ENCODE data around the gene LRRC18.

The LRRC18 gene

DNA sequence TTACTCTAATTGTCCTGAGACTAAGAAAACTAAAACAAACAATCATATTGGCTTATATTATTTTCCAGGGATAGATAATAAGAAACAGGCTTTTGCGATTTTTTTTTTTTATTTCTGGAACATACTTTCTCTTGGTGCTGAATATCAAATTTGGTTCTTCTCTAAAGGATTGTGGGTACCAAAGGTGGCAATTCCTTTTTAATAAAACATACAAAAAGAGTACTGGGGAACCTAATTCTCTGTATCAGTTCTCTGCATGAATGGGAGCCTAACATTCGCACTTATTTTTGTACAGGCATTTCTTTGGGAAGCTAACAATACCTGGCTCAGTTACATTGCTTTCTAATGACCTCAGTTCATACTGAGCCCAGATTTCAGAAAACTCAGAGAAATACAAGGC is 32.8 kb downstream of the LRRC18 start:
- no peaks in the 10 kb centered on the region for H3K9me3 ChIP-seq (ENCODE audit: low read length)
- H3K79me2 ChIP-seq (ENCODE audit: insufficient read depth, low read length), result no peaks in the 10 kb centered on the region
- H2AFZ ChIP-seq (ENCODE audit: low read length), result no peak overlapping the region
- no peak overlapping the region for H3K27ac ChIP-seq (ENCODE audit: low read depth, low read length, poor library complexity, severe bottlenecking)
- no peaks in the 10 kb centered on the region for H3F3A ChIP-seq (ENCODE audit: insufficient read depth, low read length)
- H3K9ac ChIP-seq (ENCODE audit: low read length), result no peak overlapping the region
- no peak for TF ChIP-seq EZH2 (IDR thresholded peaks at IDR 0.05; ENCODE audit: borderline replicate concordance, low read length)
- TF ChIP-seq, protein P1, sequence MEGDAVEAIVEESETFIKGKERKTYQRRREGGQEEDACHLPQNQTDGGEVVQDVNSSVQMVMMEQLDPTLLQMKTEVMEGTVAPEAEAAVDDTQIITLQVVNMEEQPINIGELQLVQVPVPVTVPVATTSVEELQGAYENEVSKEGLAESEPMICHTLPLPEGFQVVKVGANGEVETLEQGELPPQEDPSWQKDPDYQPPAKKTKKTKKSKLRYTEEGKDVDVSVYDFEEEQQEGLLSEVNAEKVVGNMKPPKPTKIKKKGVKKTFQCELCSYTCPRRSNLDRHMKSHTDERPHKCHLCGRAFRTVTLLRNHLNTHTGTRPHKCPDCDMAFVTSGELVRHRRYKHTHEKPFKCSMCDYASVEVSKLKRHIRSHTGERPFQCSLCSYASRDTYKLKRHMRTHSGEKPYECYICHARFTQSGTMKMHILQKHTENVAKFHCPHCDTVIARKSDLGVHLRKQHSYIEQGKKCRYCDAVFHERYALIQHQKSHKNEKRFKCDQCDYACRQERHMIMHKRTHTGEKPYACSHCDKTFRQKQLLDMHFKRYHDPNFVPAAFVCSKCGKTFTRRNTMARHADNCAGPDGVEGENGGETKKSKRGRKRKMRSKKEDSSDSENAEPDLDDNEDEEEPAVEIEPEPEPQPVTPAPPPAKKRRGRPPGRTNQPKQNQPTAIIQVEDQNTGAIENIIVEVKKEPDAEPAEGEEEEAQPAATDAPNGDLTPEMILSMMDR (IDR thresholded peaks at IDR 0.05; ENCODE audit: low read length), result no peak
- H4K20me1 ChIP-seq (ENCODE audit: insufficient read depth, low read length), result no peaks in the 10 kb centered on the region
- no peaks in the 10 kb centered on the region for H3K27me3 ChIP-seq (ENCODE audit: insufficient read depth, low read length)
- no peaks in the 10 kb centered on the region for H3K4me1 ChIP-seq (ENCODE audit: insufficient read depth, low read length, severe bottlenecking)
- H3K36me3 ChIP-seq (ENCODE audit: insufficient read depth, low read length), result peaks cover 51% of the 10 kb centered on the region; the same call in 1 of the 2 replicates
- H3K9me2 ChIP-seq (ENCODE audit: low read depth, low read length), result no peaks in the 10 kb centered on the region
- no peak overlapping the region for H3K4me2 ChIP-seq (ENCODE audit: low read length)
- no peak overlapping the region for H3K4me3 ChIP-seq (ENCODE audit: low read depth, low read length, poor library complexity, severe bottlenecking)

DNA sequence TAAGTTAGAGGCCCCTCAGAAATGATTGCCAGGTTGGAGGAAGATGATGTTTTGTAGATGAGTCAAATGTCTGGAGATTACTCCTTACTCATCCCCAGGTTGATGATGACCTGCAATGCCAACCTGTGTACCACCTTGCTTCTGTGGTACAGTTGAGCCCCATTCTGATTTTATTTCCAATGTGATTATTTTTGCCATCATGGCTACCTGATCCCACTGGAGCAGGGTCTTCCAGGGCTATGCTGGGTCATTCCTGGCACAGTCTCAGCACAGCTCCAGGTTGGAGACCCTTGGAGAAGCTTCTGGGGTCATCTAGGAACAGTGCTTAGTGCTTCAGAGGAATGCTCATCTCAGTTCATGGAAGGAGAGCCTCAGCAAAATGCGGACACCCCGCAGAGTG is 34.3 kb downstream of the LRRC18 start:
- no peak for TF ChIP-seq EZH2 (IDR thresholded peaks at IDR 0.05; ENCODE audit: borderline replicate concordance, low read length)
- TF ChIP-seq, protein P1 (IDR thresholded peaks at IDR 0.05; ENCODE audit: low read length), result no peak

DNA sequence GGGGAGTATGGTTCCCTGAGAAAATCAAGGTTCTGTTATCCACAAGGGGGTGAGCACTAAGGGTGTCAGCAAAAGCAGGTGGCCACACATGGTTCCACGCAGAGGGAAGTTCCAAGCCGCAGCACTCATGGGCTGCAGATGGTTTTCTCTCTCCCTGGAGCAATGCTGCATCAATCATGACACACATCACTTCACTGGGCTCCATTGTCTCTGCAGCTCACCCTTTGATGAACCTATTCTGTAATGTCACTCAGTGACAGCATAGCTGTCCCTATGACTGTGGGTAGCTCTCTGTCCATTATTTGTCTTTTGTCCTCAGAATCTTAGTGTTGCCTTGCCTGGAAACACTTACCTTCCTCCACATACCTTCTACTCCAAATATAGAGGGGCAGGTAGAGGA is 34.8 kb downstream of the LRRC18 start:
- Histone ChIP-seq H3K9me3 (ENCODE audit: low read length) (no peaks in the 10 kb centered on the region), H3K79me2 (ENCODE audit: insufficient read depth, low read length) (no peaks in the 10 kb centered on the region), H3K9me2 (ENCODE audit: low read depth, low read length) (no peaks in the 10 kb centered on the region), H3F3A (ENCODE audit: insufficient read depth, low read length) (no peaks in the 10 kb centered on the region), H3K27ac (ENCODE audit: low read depth, low read length, poor library complexity, severe bottlenecking) (no peak overlapping the region), H3K36me3 (ENCODE audit: insufficient read depth, low read length) (peaks cover 57% of the 10 kb centered on the region), H3K27me3 (ENCODE audit: insufficient read depth, low read length) (no peaks in the 10 kb centered on the region), H3K4me3 (ENCODE audit: low read depth, low read length, poor library complexity, severe bottlenecking) (no peak overlapping the region), H3K9ac (ENCODE audit: low read length) (no peak overlapping the region), H3K4me1 (ENCODE audit: insufficient read depth, low read length, severe bottlenecking) (no peaks in the 10 kb centered on the region), H4K20me1 (ENCODE audit: insufficient read depth, low read length) (no peaks in the 10 kb centered on the region), H3K4me2 (ENCODE audit: low read length) (no peak overlapping the region), H2AFZ (ENCODE audit: low read length) (no peak overlapping the region)
- TF ChIP-seq EZH2 (IDR thresholded peaks at IDR 0.05; ENCODE audit: borderline replicate concordance, low read length), result no peak
- TF ChIP-seq, protein P1 (IDR thresholded peaks at IDR 0.05; ENCODE audit: low read length), result no peak

More for the DNA sequence above, 34.3 kb downstream of the LRRC18 start:
- H3K4me1 ChIP-seq (ENCODE audit: insufficient read depth, low read length, severe bottlenecking), result no peaks in the 10 kb centered on the region
- no peaks in the 10 kb centered on the region for H3K27me3 ChIP-seq (ENCODE audit: insufficient read depth, low read length)
- H3K9ac ChIP-seq (ENCODE audit: low read length), result no peak overlapping the region
- peaks cover 57% of the 10 kb centered on the region for H3K36me3 ChIP-seq (ENCODE audit: insufficient read depth, low read length)
- no peaks in the 10 kb centered on the region for H4K20me1 ChIP-seq (ENCODE audit: insufficient read depth, low read length)
- no peaks in the 10 kb centered on the region for H3K79me2 ChIP-seq (ENCODE audit: insufficient read depth, low read length)
- H3K9me3 ChIP-seq (ENCODE audit: low read length), result no peaks in the 10 kb centered on the region
- no peak overlapping the region for H2AFZ ChIP-seq (ENCODE audit: low read length)
- H3F3A ChIP-seq (ENCODE audit: insufficient read depth, low read length), result no peaks in the 10 kb centered on the region
- no peak overlapping the region for H3K4me2 ChIP-seq (ENCODE audit: low read length)
- H3K9me2 ChIP-seq (ENCODE audit: low read depth, low read length), result no peaks in the 10 kb centered on the region
- no peak overlapping the region for H3K4me3 ChIP-seq (ENCODE audit: low read depth, low read length, poor library complexity, severe bottlenecking)
- no peak overlapping the region for H3K27ac ChIP-seq (ENCODE audit: low read depth, low read length, poor library complexity, severe bottlenecking)

All from OCI-LY1 (cell line).